HG03354 (cell line): ENCODE results near the gene MTHFD2L.
"Not testable (repeated sequence)": the region's sequence is repeated elsewhere in the genome, so short reads cannot be mapped to it uniquely, and the experiment has no call there.

Experiments used
- ATAC-seq: cut with Tn5 transposase; IDR thresholded peaks from one replicate; pipeline ENCODE4 v1.9.1; 2021; ENCODE audit warnings: mild to moderate bottlenecking; ENCODE audit not compliant: unreplicated experiment, poor library complexity, severe bottlenecking

The MTHFD2L gene

DNA sequence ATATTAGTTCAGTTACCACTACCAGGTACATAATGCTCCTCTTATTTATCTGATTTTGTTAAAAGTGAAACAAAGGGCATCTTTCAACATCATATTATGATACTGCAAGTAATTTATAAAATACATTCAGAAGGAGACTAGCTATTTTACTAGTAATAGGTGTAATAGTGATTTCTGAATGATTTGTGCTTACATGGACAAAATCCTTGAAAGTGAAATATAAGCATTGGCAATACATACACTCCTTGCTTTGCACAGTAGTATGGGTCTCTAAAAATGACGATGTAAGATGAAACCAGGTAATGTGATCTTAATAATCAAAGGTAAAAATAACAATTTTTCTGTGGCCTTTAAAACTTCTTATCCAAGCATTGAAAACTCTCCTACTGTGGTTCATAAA lies 17.5 kb downstream of the MTHFD2L start:
- no peak for ATAC-seq

DNA sequence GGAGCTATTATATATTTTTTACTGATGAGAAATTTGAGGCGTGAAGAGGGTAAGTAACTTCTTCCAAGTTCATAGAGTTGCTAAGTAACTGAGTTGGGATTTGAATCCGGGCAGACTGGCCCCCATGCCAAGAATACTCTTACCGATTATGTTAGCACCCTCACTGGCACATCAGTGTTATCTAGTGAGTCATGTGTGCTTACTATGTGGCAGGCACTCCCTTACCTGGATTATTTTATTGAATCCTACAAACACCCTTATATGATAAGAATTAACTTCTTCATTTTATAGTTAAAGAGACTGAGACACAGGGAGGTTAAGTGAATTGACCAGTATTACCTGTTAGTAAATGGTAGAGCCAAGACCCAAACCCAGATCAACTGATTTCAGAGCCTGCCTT lies 20.9 kb downstream of the MTHFD2L start:
- no peak for ATAC-seq

DNA sequence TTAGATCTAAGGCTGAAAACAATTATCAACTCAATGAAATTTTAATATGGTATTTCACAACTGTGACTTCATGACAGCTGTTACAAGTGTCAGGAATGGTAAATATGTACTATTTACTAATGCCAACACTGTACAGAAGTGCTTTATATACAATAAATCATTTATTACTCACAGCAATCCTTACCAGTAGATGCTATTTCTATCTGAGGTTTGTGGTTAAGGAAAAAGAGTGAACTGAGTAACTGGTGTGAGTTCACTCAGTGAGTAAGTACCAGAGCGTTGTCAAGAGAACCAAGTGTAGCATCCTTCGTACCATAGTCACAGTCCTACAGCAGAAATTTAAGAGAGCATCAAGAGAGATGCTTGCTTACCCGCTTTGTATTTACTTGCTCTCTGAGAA lies 23.3 kb downstream of the MTHFD2L start:
- ATAC-seq: peak; percentile 44

DNA sequence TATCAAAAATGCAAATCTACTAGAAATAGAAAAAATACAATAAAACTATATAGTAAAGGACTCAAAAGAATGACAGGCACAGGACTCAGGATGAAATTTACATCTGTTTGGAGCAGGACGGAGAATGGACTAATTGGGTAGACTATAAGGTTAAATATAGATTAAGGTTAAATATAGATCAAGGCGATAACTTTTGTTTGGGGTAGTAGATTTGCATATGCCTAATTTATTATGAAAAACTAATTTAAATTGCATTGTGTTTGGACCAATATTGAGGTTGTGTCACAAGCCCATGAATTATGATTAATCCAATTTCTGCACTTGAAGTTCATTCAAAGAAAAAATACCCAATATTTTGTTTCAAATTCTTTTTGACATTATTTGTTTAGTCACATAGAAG lies 31.0 kb downstream of the MTHFD2L start:
- peak; percentile 9 for ATAC-seq

DNA sequence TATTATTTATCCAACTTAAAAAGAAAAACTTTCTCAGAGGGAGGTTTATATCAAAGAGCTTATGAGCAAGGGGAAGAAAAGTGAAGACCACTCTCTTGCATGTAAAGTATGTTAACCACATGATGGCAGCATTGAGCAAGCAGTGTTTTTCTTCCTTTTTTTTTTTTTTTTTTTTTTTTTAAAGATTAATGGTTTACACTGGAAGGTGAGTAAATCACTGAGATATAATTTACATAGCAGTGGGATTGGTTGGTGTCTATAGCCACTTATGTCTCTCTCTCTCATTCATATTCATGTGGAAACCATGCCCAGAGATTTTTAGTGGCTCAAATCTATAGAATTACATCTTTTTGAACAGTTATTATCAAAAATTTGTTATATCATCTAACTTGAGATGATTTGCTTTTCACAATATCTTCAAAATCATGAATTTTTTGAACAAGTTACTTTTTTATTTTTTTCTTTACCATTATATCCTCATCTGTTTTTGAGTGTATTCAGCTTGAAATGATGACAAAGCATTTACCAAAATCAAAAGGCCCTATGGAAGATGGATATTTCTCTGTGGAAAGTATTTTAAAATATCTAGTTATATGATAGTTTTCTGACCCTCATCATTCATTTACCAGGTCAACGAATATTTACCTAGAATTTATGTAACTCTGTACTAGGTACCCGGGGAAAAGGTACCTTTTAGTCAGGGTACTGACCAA lies 31.6 kb downstream of the MTHFD2L start:
- ATAC-seq: peak; percentile 77

DNA sequence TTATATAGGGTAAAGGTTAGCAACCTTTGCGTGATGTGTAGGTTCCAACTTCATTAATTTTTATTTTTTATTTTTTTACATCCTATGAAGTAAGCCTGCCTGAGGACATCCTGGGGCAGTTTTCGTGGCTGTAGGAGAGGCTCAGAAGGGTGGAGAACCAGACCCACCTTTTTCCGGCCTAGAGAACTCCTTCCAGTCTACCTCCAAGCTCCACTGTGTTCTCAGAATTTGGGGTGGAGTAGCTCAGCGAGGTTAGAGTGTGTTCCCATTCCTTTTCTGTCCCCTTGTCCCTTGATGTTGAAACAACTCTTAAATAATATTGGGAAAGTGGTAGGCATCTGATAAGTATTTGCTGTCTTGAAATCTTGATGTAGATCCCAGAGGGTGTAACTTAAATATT lies 32.4 kb downstream of the MTHFD2L start:
- ATAC-seq: no peak

DNA sequence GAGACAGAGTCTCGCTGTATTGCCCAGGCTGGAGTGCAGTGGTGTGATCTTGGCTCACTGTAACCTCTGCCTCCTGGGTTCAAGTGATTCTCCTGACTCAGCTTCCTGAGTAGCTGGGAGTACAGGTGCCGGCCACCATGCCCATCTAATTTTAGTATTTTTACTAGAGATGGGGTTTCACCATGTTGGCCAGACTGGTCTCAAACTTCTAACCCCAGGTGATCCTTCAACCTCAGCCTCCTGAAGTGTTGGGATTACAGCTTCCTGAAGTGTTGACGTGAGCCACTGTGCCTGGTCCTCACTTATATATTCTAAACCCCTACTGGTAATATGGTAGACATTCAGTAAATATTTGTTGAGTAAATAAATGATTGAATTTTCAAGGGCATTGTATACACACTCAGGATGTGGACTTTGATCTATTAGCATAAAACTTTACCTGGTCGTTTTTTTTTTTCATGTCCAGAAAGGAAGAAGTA lies 33.0 kb downstream of the MTHFD2L start:
- ATAC-seq: no peak

DNA sequence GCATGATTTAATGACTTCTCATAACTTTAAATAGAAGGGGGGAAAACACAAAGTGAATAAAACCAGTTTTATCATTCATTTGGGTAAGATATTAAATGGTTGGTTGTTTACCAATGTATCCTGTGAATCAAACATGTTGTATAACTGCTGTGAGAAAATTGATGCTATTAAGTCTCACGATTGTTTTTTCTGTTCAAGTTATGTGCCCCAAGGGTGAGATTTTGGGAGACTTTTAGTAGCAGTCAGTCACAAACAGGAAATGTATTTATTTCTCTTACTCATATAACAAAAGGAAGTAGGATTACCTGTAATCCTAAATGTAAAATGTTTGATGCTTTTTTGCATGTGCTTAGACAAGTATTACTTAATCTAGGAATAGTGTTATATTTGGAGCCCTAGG lies 39.2 kb downstream of the MTHFD2L start:
- ATAC-seq: no peak

DNA sequence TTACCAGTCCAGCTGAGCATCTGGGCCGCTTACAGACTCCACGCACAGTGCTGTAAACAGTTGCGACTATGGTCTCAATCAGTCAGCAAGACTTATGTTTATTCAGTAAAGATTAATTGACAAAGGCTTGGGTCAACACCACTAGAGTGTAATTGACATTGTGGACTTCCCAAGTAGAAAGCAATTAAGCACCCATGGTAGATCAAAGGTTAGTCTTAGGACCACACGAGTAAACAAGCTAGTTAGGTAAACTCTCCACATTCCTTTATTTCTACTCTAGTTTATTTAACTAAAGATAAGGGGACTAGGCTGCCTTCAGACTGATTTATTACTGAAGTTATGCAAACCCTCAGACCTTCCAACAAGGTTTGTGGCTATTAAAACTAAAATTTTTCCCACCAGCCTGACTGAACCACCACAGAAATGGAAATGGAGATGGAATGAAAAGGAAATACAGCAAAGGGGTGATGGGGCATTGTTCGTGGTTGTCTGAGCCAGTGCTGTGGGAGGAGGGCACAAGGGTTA lies 44.2 kb downstream of the MTHFD2L start:
- ATAC-seq: no peak

DNA sequence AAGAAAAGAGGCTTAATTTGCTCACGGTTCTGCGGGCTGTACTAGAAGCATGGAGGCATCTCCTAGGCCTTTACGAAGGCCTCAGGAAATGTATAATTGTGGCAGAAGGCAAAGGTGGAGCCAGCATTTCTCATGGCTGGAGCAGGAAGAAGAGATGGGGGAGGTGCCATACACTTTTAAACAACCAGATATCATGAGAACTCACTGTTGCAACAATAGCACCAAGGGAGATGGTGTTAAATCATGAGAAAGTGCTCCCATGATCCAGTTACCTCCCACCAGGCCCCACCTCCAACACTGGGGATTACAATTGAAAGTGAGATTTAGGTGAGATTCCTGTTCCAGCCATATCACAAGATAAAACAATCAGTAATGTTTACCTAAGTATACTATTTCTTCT lies 45.5 kb downstream of the MTHFD2L start:
- no peak for ATAC-seq

DNA sequence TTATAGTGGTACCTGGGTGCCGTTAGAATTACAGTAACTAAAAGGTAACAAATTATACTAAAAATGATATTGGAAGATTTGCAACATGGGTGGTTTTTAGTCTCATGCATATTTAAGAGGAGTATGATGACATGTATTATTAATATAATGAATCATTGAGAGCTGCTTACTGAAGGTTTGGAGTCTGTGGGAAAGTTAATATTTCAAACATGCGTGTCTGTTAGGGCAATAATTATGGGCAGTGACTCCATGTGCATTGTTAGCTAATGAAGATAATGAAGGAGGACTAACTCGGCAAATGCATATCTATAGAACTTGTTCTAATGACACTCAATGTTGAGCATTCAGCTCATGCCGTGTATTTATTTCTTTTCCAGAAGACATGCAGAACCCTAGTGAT lies 47.1 kb downstream of the MTHFD2L start:
- no peak for ATAC-seq

DNA sequence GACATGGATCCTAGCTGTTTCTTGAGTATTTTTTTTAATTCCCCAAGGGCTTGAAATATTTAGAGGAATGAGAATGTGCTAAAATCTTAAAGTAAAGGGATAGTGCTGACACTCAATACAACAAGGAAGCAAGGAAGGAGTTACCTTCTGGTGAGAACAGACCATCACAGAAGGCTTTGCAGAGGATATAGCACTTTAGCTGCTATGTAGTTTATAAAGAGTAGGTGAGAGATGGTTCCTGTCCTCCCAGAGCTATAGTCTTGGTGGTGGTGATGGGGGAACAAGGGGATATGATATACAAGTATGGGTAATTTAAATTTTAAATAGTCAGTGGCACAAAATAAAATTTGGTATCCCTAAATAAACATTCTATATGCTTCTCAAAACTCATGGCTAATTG lies 47.6 kb downstream of the MTHFD2L start:
- no peak for ATAC-seq

DNA sequence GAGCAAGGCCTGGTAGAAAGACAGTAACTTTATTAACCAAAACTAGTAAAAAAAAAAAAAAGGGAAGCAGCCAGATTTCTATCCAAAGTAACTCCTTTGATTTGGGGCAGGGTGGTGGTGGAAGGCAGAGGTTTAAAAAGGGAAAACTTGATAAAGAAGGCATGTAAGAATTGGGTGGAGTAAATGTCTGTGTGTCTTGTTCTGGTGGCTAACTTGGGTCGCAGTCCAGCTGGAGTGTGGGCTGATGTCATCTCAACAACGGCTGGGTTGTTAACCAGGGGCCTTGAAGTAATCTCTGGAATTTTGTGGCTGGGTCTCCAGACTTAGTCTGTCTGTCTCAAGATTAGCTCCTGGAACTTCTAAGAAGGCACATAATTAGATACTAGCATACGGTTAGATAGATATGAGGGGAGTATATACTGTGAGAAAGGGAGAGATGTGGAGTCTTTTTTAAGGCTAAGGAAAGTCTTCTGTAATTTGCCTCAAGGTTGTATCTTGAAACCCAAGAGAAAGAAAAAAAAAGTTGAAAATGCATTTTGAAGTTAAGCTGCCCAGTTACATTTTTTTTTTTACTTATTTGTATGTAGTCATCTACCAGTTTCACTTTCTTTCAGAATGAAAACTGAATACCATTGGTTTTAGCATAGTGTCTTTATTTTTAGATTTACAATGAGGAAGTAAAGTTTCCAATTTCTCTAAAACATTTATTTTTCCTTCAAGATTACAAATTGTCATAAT lies 48.3 kb downstream of the MTHFD2L start:
- peak; percentile 88 for ATAC-seq

DNA sequence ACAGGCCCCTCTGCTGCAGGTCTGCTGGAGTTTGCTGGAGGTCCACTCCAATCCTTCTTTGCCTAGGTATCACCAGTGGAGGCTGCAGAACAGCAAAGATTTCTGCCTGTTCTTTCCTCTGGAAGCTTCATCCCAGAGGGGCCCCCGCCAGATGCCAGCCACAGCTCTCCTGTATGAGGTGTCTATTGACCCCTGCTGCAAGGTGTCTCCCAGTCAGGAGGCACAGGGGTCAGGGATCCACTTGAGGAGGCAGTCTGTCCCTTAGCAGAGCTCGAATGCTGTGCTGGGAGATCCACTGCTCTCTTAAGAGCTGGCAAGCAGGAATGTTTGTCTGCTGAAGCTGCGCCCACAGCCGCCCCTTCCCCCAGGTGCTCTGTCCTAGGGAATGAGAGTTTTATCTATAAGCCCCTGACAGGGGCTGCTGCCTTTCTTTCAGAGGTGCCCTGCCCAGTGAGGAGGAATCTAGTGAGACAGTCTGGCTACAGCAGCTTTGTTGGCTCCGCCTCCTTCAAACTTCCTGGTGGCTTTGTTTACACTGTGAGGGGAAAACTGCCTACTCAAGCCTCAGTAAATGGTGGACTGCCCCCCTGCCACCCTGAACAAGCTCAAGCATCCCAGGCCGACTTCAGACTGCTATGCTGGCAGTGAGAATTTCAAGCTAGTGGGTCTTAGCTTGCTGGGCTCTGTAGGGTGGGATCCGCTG lies 56.7 kb downstream of the MTHFD2L start:
- ATAC-seq: not testable (repeated sequence)

DNA sequence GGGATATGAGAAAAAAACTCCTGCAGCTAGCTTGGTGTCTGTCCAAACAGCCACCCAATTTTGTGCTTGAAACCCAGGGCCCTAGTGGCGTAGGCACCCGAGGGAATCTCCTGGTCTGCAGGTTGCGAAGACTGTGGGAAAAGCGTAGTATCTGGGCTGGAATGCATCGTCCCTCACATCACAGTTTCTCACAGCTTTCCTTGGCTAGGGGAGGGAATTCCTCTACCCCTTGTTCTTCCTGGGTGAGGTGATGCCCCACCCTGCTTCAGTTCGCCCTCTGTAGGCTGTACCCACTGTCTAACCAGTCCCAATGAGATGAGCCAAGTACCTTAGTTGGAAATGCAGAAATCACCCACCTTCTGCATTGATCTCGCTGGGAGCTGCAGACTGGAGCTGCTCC lies 57.3 kb downstream of the MTHFD2L start:
- not testable (repeated sequence) for ATAC-seq

DNA sequence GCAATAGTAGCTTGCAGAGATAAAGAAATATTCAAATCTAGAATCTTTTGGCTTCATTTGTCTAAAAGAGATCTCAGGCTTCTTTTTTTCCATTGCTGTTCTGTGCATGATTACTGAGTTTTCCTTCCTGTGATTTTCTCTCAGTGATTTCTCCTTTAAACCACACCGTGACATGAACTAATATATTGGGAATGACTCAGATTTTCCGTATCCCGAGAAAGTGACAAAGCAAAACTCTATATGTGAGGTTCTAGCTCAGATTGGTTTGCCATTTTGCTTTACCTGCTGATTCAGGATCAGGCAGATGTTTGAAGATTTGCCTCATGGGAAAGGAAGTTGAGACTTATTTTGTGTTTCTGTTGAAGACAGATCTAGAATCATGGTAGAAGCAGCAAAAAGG lies 59.4 kb downstream of the MTHFD2L start:
- ATAC-seq: no peak

DNA sequence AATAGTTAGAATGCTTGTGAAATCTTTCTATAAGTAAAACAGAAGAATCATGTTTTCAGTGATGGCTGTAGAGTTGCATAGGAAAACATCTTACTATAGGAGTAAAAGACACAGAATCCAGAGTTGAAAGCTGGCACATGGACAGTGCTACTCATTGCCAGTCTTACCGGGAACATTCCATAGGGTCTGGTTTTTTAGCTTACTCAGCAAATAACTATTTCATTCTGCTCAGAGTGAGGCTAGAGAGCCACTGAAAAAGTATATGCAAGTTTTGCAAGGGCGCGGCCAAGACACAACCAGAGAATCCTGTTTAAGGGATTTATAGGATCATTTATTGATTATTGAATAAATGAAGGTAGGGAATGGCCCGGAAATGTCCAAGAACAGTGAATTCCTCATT lies 60.3 kb downstream of the MTHFD2L start:
- ATAC-seq: no peak

DNA sequence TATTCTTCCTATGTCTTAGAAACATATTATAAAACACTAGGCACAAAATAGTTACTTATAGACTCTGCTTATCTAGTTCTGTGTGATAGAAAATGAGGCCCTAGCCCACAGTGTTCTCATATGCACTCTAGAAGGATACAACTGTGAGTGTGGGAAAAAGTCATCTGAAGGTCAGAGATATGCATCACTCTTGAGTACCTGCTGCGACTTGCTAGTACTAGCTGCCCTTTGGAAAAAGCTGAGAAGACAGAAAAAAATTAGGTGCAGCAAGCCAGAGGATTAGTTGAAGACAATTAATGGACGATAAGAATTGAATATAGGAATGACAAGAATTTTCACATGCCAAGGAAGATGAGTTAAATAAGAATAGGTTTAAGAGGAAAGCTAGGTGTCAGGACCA lies 61.3 kb downstream of the MTHFD2L start:
- no peak for ATAC-seq

DNA sequence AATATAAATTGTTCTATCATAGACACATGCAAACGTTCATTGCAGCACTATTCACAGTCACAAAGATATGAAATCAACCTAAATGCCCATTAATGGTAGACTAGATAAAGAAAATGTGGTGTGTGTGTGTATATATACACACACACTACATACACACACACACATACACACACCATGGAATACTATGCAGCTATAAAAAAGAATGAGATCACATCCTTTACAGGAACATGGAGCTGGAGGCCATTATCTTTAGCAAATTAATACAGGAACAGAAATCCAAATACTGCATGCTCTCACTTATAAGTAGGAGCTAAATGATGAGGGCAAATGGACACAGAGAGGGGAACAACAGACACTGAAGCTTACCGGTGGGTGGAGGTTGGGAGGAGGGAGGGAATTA lies 65.2 kb downstream of the MTHFD2L start:
- ATAC-seq: no peak

DNA sequence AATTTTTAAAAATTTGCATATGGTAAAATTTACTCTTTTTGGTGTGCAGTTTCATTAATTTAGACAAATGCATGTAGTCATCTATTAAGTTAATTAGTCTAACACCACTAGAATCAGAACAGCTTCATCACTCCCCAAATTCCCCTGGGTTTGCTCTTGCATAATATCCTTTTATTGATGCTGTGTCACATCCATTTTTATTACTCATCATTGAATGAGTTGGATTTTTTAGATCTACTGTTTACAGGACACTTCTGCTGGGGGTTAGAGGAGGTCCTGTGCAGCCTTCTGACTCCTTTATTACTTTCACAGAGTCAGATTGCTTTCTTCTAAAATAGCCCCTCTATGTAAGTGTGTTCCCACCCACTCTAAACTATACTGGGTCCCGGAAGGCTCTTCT lies 65.9 kb downstream of the MTHFD2L start:
- no peak for ATAC-seq
